ENCODE measurements around the gene SIGLEC5.
"Not testable (repeated sequence)": the region's sequence is repeated elsewhere in the genome, so short reads cannot be mapped to it uniquely, and the experiment has no call there.

The SIGLEC5 gene

DNA sequence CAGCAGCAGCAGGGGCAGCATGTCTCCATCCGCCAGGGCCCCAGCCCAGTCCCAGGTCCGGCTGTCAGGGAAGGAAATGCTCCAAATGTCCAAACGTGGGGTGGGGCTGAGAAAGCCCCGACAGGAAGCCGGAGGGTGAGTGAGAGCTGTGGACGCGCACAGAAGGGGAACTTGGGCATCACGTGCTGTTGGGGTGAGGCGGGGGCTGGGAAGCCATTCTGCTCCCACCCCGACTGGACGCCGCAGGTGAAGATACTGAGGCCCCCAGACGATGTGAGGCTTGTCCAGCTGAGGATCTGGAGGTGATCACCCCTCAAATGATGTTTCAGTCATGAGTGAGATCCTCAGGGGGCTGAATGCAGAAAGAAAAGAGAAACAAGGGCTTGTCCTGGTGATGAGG, at the start of gene SIGLEC5:
Gene SIGLEC5, minus strand, starts transcription at position 87 of the 400 bp plus-strand sequence. Its CDS starts 66 bp downstream, at position 21.
- not testable (repeated sequence) for DNase-seq (ENCODE audit: low read depth)

- DNase-seq (ENCODE audit: low read depth), result no peak
These were observed 46.4 kb upstream of the SIGLEC5 start for GRCh38 chr19:51676566-51677083.

DNA sequence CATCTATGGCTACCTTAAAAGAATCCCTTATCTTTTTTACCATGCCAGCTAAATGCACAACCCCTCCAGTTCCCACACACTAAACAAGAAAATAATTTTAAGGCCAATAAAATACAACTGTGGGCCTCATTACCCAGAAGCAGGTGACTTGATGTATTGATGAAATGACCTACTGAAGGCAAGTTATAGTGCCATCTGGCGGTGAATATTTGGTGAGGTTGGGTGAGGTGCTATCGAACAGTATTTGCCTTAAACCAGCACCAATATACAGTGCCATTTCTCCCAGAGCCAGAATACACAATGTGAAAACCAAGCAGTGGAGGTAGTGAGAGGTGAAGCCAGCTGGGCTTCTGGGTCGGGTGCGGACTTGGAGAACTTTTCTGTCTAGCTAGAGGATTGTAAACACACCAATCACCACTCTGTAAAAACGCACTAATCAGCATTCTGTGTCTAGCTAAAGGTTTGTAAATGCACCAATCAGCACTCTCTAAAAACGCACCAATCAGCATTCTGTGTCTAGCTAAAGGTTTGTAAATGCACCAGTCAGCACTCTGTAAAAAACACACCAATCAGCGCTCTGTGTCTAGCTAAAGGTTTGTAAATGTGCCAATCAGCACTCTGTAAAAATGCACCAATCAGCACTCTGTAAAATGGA, 45.8 kb upstream of the SIGLEC5 start:
- DNase-seq (ENCODE audit: low read depth), result not testable (repeated sequence)

GRCh38 chr19:51668216-51668615, 38.0 kb upstream of the SIGLEC5 start:
- DNase-seq (ENCODE audit: low read depth), result no peak

DNA sequence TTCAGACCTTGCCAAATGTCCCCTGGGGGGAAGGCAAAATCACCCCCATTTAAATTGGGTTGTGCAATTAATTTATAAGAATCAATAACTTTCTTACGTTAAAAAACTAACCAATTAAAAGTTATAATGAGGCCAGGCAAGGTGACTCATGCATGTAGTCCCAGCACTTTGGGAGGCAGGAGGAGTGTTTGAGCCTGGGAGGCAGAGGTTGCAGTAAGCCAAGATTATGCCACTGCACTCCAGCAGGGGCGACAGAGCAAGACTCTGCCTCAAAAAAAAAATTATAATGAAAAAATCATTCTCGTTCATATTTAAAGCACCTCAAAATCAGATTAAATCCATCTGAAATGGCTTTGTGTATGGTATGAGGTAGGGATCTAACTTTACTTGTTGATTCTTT, 34.8 kb upstream of the SIGLEC5 start:
- no peak for DNase-seq (ENCODE audit: low read depth)

GRCh38 chr19:51664131-51664530, 33.9 kb upstream of the SIGLEC5 start:
- DNase-seq (ENCODE audit: low read depth), result no peak

DNA sequence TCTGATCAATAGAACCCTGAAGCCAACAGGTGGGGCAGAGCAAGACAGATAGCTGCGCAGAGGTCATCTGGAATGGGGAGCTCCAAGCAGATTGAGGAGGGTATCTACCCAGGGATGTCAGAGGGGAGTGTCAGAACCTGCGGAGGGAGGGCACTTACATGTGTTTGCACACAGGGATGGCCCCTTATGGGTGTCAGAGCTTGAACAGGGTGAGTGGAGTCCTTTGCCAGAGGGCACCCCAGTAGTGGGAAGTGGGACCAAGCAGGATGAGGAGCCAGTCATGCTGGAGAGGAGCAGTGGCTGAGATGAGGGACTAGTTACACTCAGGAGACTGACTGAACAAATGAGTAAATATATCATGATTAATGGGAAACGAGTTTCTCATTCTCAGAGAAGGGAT, 33.4 kb upstream of the SIGLEC5 start:
- DNase-seq (ENCODE audit: low read depth), result no peak

DNA sequence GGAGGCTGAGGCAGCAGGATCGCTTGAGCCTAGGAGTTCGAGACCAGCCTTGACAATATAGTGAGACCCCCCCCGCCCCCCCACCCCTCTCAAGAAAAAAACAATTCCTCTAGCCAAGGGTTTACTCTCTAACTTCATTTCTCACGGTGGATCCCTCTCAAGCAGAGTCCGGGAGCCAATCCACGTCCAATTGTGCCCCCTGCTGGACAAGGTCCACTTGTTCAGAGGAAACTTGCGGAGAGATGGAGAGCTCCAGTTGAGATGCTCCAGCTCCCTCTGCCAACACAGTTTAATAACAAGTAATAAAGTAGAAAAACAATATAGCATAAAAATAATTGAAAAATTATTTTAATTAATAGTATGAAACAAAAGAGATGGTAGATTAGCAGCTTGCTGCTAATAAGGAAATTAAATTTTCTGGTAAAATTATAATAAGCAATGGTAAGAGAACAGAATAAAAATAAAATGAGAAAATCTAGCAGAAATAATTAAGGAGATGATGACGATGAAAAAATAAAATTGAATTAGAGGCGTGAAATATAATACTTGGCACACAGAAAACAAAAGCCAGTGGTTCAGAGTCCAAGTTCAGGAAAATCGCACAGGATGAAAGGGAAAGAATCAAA, 30.9 kb upstream of the SIGLEC5 start:
- DNase-seq (ENCODE audit: low read depth), result no peak

DNA sequence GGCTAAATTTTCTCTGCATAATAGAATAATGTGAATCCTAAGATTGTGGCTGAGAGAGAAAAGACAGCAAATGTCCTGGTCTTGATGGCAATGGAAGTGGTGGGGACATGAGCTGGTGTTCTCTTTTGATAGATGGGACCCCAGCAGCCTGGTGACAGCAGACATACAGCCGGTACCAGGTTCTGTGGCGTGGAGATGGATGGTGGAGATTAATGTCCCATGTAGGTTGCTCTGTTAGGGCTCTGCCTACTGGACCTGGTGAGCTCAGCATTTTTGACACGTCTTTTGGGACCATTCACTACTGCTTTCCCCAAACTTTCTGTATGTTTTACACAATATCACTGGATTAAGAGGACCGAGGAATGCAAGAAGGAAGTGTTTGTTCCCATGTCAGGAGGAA, 24.6 kb upstream of the SIGLEC5 start:
- no peak for DNase-seq (ENCODE audit: low read depth)

- DNase-seq (ENCODE audit: low read depth), result no peak
These were observed 23.0 kb upstream of the SIGLEC5 start for GRCh38 chr19:51653162-51653561.

- no peak for DNase-seq (ENCODE audit: low read depth)
These were observed 22.1 kb upstream of the SIGLEC5 start for GRCh38 chr19:51652266-51652665.

DNA sequence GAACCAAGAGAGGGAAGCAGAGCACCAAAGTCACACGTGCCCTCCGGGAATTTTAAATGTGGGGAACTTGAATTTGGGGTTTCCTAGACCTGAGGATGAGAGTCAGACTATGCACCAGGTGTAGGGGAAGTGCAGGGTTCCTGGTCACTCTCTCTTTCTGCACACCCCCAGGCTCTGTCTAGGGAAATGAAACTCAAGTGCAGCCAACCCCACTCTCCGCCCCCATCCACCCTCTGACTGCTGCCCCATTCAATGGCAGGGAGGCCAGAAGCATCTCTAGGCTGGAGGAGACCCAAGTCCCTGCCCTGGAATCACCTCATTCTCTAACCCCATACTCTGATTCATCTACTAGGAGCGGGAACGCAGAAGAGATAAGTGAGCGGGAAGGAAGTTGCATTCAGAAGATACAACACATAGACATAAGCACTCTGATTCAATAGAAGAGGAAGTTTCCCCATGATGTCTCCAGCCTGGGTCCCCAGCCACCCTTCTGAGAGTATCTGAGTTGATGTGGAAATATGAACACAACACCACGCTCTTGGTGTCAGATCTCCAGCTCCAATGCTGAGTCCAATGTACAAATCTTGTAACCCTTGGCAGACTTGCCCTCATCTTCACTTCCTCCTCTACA, 21.1 kb upstream of the SIGLEC5 start:
- DNase-seq (ENCODE audit: low read depth), result no peak

GRCh38 chr19:51647318-51647717, 17.1 kb upstream of the SIGLEC5 start:
- DNase-seq (ENCODE audit: low read depth), result no peak

GRCh38 chr19:51646730-51647129, 16.5 kb upstream of the SIGLEC5 start, which contains the start of gene SIGLEC14:
TSS of gene SIGLEC14 (minus strand) at chr19:51646825. CDS start at chr19:51646759, 66 bp downstream.
- DNase-seq (ENCODE audit: low read depth), result not testable (repeated sequence)

GRCh38 chr19:51644636-51645271, 14.6 kb upstream of the SIGLEC5 start:
- DNase-seq (ENCODE audit: low read depth), result no peak

DNA sequence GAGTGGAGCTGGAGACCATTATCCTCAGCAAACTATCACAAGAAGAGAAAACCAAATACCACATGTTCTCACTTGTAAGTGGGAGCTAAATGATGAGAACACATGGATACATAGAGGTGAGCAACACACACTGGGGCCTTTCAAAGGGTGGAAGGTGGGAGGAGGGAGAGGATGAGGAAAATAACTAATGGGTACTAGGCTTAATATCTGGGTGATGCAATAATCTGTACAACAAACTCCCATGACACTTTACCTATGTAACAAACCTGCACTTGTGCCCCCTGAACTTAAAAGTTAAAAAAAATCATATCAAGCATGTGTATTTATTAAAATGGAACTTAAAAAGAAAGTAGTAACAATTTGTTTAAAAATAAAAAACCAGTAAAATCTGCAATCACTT, 11.4 kb upstream of the SIGLEC5 start:
- DNase-seq (ENCODE audit: low read depth), result no peak

GRCh38 chr19:51640386-51640785, 10.2 kb upstream of the SIGLEC5 start:
- DNase-seq (ENCODE audit: low read depth), result no peak

DNA sequence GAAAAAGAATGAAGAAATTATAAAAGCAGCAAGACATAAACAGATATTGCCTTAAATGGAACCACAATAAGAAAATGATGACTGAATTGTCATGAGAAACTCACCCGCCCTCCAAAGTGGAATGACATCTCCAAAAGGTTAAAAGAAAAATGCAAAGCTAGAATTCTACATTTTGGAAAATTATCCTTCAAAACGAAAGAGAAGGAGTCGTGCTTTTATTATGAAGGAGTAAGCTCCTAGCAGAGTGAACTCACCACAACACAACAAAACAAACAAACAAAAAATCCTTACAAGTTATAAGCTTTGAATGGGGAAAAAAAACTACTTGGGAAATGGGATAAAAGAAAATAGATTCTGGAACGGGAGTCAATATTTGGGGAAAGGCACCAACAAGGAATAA, 9.7 kb upstream of the SIGLEC5 start:
- no peak for DNase-seq (ENCODE audit: low read depth)

- no peak for DNase-seq (ENCODE audit: low read depth)
These were observed 7.3 kb upstream of the SIGLEC5 start for GRCh38 chr19:51637362-51637978.

- no peak for DNase-seq (ENCODE audit: low read depth)
These were observed 1.9 kb upstream of the SIGLEC5 start for GRCh38 chr19:51632126-51632525.

GRCh38 chr19:51628153-51628939, 1.9 kb downstream of the SIGLEC5 start:
- DNase-seq (ENCODE audit: low read depth), result no peak
